Epithelial cell of esophagus (primary cell): Measurements from ENCODE around the gene ADAM12.

ENCODE experiments used
- DNase-seq: peaks from one replicate; pipeline ENCODE4 v3.0.0; 2010; ENCODE audit warnings: low read depth
- H3K4me3 ChIP-seq: 2 replicates; pipeline ENCODE4 v1.5.1; 2011; ENCODE audit warnings: mild to moderate bottlenecking, low read length, control low read depth
- TF ChIP-seq, protein P1 (sequence below): IDR thresholded peaks from 2 replicates; pipeline ENCODE4 v1.5.1; 2011; ENCODE audit warnings: low read depth, mild to moderate bottlenecking, low read length, control low read depth, inconsistent platforms; ENCODE audit not compliant: insufficient read depth; ENCODE audit errors: missing control alignments

ADAM12 gene

GRCh38 chr10:126397156-126397555, 8.9 kb upstream of the ADAM12 start:
- DNase-seq = no peak
- H3K4me3 ChIP-seq = no peak overlapping the region
- TF ChIP-seq, protein P1, sequence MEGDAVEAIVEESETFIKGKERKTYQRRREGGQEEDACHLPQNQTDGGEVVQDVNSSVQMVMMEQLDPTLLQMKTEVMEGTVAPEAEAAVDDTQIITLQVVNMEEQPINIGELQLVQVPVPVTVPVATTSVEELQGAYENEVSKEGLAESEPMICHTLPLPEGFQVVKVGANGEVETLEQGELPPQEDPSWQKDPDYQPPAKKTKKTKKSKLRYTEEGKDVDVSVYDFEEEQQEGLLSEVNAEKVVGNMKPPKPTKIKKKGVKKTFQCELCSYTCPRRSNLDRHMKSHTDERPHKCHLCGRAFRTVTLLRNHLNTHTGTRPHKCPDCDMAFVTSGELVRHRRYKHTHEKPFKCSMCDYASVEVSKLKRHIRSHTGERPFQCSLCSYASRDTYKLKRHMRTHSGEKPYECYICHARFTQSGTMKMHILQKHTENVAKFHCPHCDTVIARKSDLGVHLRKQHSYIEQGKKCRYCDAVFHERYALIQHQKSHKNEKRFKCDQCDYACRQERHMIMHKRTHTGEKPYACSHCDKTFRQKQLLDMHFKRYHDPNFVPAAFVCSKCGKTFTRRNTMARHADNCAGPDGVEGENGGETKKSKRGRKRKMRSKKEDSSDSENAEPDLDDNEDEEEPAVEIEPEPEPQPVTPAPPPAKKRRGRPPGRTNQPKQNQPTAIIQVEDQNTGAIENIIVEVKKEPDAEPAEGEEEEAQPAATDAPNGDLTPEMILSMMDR = no peak

- H3K4me3 ChIP-seq = no peak overlapping the region
- TF ChIP-seq, protein P1 = no peak
- DNase-seq = no peak
These were observed 6.7 kb upstream of the ADAM12 start for GRCh38 chr10:126394948-126395347.

DNA sequence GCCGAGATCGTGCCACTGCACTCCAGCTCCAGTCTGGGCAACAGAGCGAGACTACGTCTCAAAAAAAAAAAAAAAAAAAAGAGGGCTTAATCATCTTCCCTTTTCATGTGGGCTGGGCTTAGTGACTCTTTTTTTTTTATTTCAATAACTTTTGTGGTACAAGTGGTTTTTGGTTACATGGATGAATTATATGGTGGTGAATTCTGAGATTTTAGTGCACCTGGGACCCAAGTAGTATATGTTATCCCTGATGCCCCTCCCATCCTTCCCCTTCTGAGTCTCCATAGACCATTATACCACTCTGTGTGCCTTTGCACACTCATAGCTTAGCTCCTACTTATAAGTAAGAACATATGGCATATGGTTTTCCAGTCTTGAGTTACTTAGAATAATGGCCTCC, 4.8 kb upstream of the ADAM12 start:
- no peak for DNase-seq
- no peak overlapping the region for H3K4me3 ChIP-seq
- TF ChIP-seq, protein P1 = no peak

GRCh38 chr10:126392469-126392868, 4.2 kb upstream of the ADAM12 start:
- H3K4me3 ChIP-seq = no peak overlapping the region
- TF ChIP-seq, protein P1 = no peak
- no peak for DNase-seq

GRCh38 chr10:126392068-126392467, 3.8 kb upstream of the ADAM12 start:
- H3K4me3 ChIP-seq = no peak overlapping the region
- no peak for DNase-seq
- TF ChIP-seq, protein P1 = no peak

DNA sequence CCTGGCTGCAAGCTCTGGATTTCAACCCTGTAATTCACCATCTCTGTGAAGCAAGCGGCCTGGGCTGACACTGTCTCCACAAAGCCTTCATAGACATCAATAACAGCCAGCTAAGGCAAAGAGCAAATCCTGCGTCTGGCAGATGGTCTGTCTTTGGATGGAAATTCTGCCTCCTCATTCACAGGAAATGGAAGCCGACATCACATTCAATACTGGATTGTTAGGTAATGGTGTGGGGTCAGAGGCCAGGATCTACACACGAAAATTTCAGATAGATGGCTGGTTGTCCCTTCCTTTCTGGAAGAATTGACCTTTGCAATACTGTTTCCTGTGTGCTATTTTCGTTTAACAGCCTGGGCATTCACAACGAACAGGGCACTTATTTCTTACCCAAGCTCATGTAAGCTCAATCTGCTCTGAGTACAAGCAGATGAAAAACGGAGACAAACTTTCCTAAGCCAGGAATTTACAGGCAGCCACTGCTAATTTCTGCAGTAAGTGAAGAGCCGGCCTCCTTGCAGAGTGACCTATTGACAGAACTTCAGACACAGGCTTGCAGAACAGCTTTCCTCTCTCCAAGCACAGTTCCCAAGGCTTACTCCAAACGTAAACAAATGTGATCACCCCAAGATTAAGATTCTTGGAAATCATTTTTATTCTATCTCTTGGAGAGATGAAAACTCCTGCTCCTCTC, 3.1 kb upstream of the ADAM12 start:
- TF ChIP-seq, protein P1 = no peak
- no peak overlapping the region for H3K4me3 ChIP-seq
- no peak for DNase-seq

DNA sequence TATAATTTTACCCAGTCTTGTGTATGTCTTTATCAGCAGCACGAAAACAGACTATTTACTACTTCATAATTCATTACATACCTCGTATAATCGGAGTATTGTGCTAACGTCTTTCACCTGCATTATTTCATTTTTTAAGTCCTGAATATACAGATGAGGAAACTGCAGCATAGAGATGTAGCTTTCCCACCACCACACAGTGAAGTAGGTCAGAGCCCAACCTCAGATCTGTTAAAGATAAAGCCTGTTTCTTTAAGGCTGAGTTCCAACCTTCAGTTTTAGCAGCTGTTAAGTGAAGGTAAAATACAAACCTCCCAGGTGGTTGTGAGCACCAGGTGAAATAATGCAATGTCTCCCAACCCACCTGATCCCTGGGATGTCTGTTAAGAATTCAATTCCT, 2.0 kb upstream of the ADAM12 start:
- DNase-seq = no peak
- TF ChIP-seq, protein P1 = no peak

More for the DNA sequence above, 2.0 kb upstream of the ADAM12 start:
- no peak overlapping the region for H3K4me3 ChIP-seq
